Neural cell (in vitro differentiated cells): Measurements from ENCODE around the gene PNPLA7. TPM values are rescaled to one million over a fixed set of nuclear protein-coding genes. Genes with fewer than 3 reads are reported as not detected.

Experiments
- H2AFZ ChIP-seq: fragments of 200-600, 300-800 bp; sonication (generic), shearing (Covaris generic); 2 replicates; pipeline ENCODE4 v1.6.0; 2014; ENCODE audit warnings: low read depth, mild to moderate bottlenecking, antibody characterized with exemption, low read length, moderate library complexity
- H3F3A ChIP-seq: fragments of 200-600 bp; shearing (Covaris generic); 2 replicates; pipeline ENCODE4 v1.6.1; 2016; ENCODE audit warnings: mild to moderate bottlenecking, moderate library complexity, mixed read lengths, antibody characterized with exemption, low read length; ENCODE audit not compliant: insufficient read depth, poor library complexity, severe bottlenecking
- H3K27ac ChIP-seq: fragments of 200-600, 300-800 bp; sonication (generic), shearing (Covaris generic); 2 replicates; pipeline ENCODE4 v1.5.1; 2014; ENCODE audit warnings: mild to moderate bottlenecking, low read length, moderate library complexity
- H3K27me3 ChIP-seq: fragments of 300-800, 200-600 bp; sonication (generic), shearing (Covaris generic); 2 replicates; pipeline ENCODE4 v1.6.0; 2014; ENCODE audit warnings: mild to moderate bottlenecking, low read depth, low read length, moderate library complexity; ENCODE audit not compliant: insufficient read depth
- H3K36me3 ChIP-seq: fragments of 300-800, 200-600 bp; sonication (generic), shearing (Covaris generic); 2 replicates; pipeline ENCODE4 v1.5.1; 2014; ENCODE audit warnings: mild to moderate bottlenecking, antibody characterized with exemption, low read length, moderate library complexity; ENCODE audit not compliant: insufficient read depth
- H3K4me2 ChIP-seq: fragments of 300-800, 200-600 bp; sonication (generic), shearing (Covaris generic); 2 replicates; pipeline ENCODE4 v1.6.0; 2014; ENCODE audit warnings: mild to moderate bottlenecking, low read length
- H3K4me3 ChIP-seq: fragments of 300-800, 200-600 bp; sonication (generic), shearing (Covaris generic); 2 replicates; pipeline ENCODE4 v1.5.1; 2014; ENCODE audit warnings: mild to moderate bottlenecking, low read length, moderate library complexity
- H3K79me2 ChIP-seq: fragments of 200-600 bp; shearing (Covaris generic); replicated peaks from 2 replicates; pipeline ENCODE4 v1.6.0; 2014; ENCODE audit warnings: mild to moderate bottlenecking, low read length, moderate library complexity; ENCODE audit not compliant: insufficient read depth
- H3K9ac ChIP-seq: fragments of 300-800, 200-600 bp; sonication (generic), shearing (Covaris generic); 2 replicates; pipeline ENCODE4 v1.6.1; 2016; ENCODE audit warnings: mild to moderate bottlenecking, low read length, mixed read lengths
- H3K9me2 ChIP-seq: fragments of 200-600 bp; shearing (Covaris generic); 2 replicates; pipeline ENCODE4 v1.6.1; 2016; ENCODE audit warnings: mild to moderate bottlenecking, low read length, mixed read lengths; ENCODE audit not compliant: insufficient read depth
- H3K9me3 ChIP-seq: fragments of 200-600, 300-800 bp; sonication (generic), shearing (Covaris generic); 2 replicates; pipeline ENCODE4 v1.6.1; 2016; ENCODE audit warnings: mild to moderate bottlenecking, mixed run types, low read length, moderate library complexity, mixed read lengths
- H4K20me1 ChIP-seq: fragments of 200-600 bp; shearing (Covaris generic); 2 replicates; pipeline ENCODE4 v1.6.1; 2016; ENCODE audit warnings: mild to moderate bottlenecking, mixed run types; ENCODE audit not compliant: insufficient read depth
- CTCF ChIP-seq: fragments of 450-650 bp; IDR thresholded peaks from 2 replicates; pipeline ENCODE4 v1.5.1; 2014; ENCODE audit warnings: antibody characterized with exemption, mild to moderate bottlenecking, moderate library complexity; ENCODE audit not compliant: poor library complexity, severe bottlenecking
- EP300 ChIP-seq: fragments of 450-650 bp; conservative IDR thresholded peaks from 2 replicates; pipeline ENCODE4 v1.6.1; 2014; ENCODE audit warnings: antibody characterized with exemption, mild to moderate bottlenecking, moderate library complexity; ENCODE audit not compliant: poor library complexity, severe bottlenecking
- EZH2 ChIP-seq: fragments of 200-600, 300-800 bp; shearing (Covaris generic), sonication (generic); IDR thresholded peaks from 2 replicates; pipeline ENCODE4 v1.6.1; 2014; ENCODE audit warnings: antibody characterized with exemption, low read length, borderline replicate concordance, mild to moderate bottlenecking; ENCODE audit not compliant: insufficient read depth, poor library complexity, severe bottlenecking
- MXI1 ChIP-seq: fragments of 450-650 bp; conservative IDR thresholded peaks from 2 replicates; pipeline ENCODE4 v1.6.1; 2014; ENCODE audit warnings: antibody characterized with exemption, mild to moderate bottlenecking; ENCODE audit not compliant: poor library complexity, severe bottlenecking
- POLR2AphosphoS5 ChIP-seq: IDR thresholded peaks from 2 replicates; pipeline ENCODE4 v1.6.1; 2012
- RAD21 ChIP-seq: fragments of 450-650 bp; conservative IDR thresholded peaks from 2 replicates; pipeline ENCODE4 v1.6.1; 2014; ENCODE audit warnings: antibody characterized with exemption, mild to moderate bottlenecking, moderate library complexity
- REST ChIP-seq: IDR thresholded peaks from 2 replicates; pipeline ENCODE4 v1.6.1; 2012; ENCODE audit warnings: borderline replicate concordance
- SMC3 ChIP-seq: fragments of 450-650 bp; conservative IDR thresholded peaks from 2 replicates; pipeline ENCODE4 v1.6.1; 2014; ENCODE audit warnings: antibody characterized with exemption, mild to moderate bottlenecking, moderate library complexity; ENCODE audit not compliant: poor library complexity
- TAF1 ChIP-seq: IDR thresholded peaks from 2 replicates; pipeline ENCODE4 v1.6.1; 2012; ENCODE audit warnings: low read depth
- polyA plus RNA-seq: library from polyadenylated mRNA; depleted of rRNA; stranded (reverse); fragments of >200 nt; gene quantifications from 2 replicates; pipeline ENCODE4 v1.2.3, GENCODE V29; 2014

Gene PNPLA7
- polyA plus RNA-seq, 1 donor from 2014 or later = 0.72 TPM

- Histone ChIP-seq H3K9ac (peak within 1 kb of the TSS; percentile 85), H3K4me3 (peak within 1 kb of the TSS; percentile 94), H3K9me3 (no peaks in the 10 kb centered on the region), H3F3A (no peaks in the 10 kb centered on the region), H3K4me2 (peak within 1 kb of the TSS; percentile 51), H3K36me3 (no peaks in the 10 kb centered on the region), H3K79me2 (no peaks in the 10 kb centered on the region), H3K27me3 (no peaks in the 10 kb centered on the region), H2AFZ (peak within 1 kb of the TSS; percentile 74), H3K27ac (peak within 1 kb of the TSS; percentile 50), H4K20me1 (no peaks in the 10 kb centered on the region), H3K9me2 (no peaks in the 10 kb centered on the region)
- peak; percentile 37 for TF ChIP-seq EP300
- TF ChIP-seq POLR2AphosphoS5 = peak; percentile 92
- TF ChIP-seq SMC3 = no peak
- no peak for TF ChIP-seq CTCF
- peak; percentile 75 for TF ChIP-seq MXI1
- no peak for TF ChIP-seq EZH2
- TF ChIP-seq TAF1 = peak; percentile 48
- no peak for TF ChIP-seq REST
- peak; percentile 4 for TF ChIP-seq RAD21
Observed at GRCh38 chr9:137459152-137459600, 91.0 kb downstream of the PNPLA7 start, which contains the start of gene NSMF. Gene NSMF (minus strand): TSS chr9:137459334. CDS start chr9:137459102, 232 bp downstream.

GRCh38 chr9:137458194-137459151 lies 91.7 kb downstream of the PNPLA7 start:
- no peak overlapping the region for H2AFZ ChIP-seq

More at GRCh38 chr9:137458194-137459151, 91.7 kb downstream of the PNPLA7 start:
- H3K27ac ChIP-seq = no peak overlapping the region
- H3K4me2 ChIP-seq = peak overlapping the region; percentile 51
- no peaks in the 10 kb centered on the region for H3K27me3 ChIP-seq
- peak overlapping the region; percentile 94 for H3K4me3 ChIP-seq
- peak; percentile 5 for TF ChIP-seq RAD21
- no peak for TF ChIP-seq EP300
- no peaks in the 10 kb centered on the region for H3K9me2 ChIP-seq
- H3F3A ChIP-seq = no peaks in the 10 kb centered on the region
- peak overlapping the region; percentile 85 for H3K9ac ChIP-seq
- H3K79me2 ChIP-seq = no peaks in the 10 kb centered on the region
- H3K9me3 ChIP-seq = no peaks in the 10 kb centered on the region
- H3K36me3 ChIP-seq = no peaks in the 10 kb centered on the region
- no peaks in the 10 kb centered on the region for H4K20me1 ChIP-seq
